ENCODE results near the gene UQCRHL.
"Not testable (repeated sequence)": the region's sequence is repeated elsewhere in the genome, so short reads cannot be mapped to it uniquely, and the experiment has no call there.

The UQCRHL gene

GRCh38 chr1:15807549-15807948, at the start of gene UQCRHL:
TSS of gene UQCRHL (minus strand) at chr1:15807649. CDS start at chr1:15807649, 0 bp downstream.
- DNase-seq (ENCODE audit: low spot score) = not testable (repeated sequence)

- DNase-seq (ENCODE audit: low spot score) = no peak
Observed at GRCh38 chr1:15856888-15857287, 49.4 kb upstream of the UQCRHL start.

GRCh38 chr1:15852828-15853302, 45.4 kb upstream of the UQCRHL start:
- no peak for DNase-seq (ENCODE audit: low spot score)

GRCh38 chr1:15852036-15852827, 44.8 kb upstream of the UQCRHL start:
- DNase-seq (ENCODE audit: low spot score) = no peak

- no peak for DNase-seq (ENCODE audit: low spot score)
Observed at GRCh38 chr1:15851210-15852035, 44.0 kb upstream of the UQCRHL start.

GRCh38 chr1:15850471-15851001, 43.1 kb upstream of the UQCRHL start:
- DNase-seq (ENCODE audit: low spot score) = no peak

GRCh38 chr1:15849775-15850324, 42.4 kb upstream of the UQCRHL start:
- no peak for DNase-seq (ENCODE audit: low spot score)

DNA sequence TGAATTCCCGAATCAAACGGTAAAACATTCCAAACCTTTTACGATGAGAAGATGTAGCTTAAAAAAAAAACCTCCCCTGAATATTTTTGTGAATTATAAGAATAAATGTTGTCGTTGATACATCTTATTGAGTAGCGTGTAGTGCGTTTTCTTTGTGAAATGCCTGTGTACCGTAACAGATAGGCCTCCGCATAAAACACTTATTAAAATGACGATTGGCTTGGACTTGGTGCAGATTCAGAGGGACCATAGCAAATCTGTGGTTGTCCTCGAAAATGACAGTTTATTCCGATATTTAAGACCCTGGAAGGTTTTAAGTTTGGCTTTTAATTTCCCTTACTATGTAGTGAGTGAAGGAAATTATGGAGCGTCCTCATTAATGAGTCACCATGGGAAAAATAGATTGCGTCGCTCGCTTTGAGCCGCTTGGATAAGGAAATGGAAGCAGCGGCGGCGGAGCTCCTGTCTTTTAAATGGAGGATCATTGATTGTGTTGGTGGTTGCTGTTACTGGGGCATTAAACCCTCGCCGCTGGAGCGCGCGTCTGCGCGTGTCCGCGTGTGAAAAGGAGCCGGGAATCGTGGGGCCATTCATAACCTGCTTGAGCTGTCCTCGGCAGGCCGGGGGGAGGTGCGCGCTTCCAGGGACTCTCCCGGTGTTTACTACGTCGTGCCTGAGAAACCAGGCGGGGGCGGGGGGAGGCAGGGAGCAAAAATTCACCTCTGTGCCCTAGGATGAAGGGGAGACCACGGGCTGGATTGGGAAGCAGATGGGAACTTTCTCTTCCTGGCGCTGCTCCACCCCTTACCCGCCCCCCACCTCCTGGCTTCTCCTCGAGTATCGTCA, 41.7 kb upstream of the UQCRHL start:
- DNase-seq (ENCODE audit: low spot score) = peak; percentile 65

GRCh38 chr1:15848143-15848928, 40.9 kb upstream of the UQCRHL start:
- DNase-seq (ENCODE audit: low spot score) = no peak

GRCh38 chr1:15847893-15848142, 40.4 kb upstream of the UQCRHL start:
- DNase-seq (ENCODE audit: low spot score) = no peak

DNA sequence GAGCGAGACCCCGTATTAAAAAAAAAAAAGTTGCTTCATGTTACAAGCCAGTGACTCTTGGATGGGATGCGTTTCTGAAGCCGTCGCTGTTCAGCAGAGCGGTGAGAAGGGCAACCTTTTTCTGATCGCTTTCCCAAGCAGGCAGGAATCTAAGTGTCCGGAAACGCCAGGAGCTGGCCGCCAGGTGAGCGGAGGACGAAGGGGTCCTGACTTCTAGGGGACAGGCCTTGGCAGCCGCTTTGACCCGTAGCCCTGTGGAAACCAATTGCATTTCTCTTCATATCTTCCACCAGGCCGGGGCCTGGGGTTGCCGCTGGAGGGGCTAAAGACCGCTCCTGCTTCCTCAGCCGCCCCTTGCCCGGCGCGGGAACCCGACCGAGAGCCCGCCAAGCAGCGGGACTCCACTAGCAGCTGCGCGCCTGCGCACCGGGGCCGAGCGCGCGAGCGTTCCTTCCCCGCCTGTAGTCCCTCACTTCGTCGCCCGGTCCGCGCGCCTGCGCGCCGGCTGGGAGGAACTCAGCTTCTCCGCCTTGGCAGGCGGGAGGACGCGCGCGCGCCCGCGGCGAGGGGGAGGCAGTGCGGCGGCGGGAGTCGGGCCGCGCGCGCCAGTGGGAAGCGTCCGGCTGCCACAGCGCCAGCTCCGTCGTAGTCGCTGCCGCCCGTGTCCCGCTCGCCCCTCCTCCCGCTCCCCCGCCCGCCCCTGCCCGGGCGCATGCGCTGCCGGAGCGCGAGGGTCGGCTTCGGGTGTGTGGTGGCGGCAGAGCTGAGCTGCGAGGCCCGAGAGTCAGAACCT, 39.8 kb upstream of the UQCRHL start, which contains the start of gene SPEN:
TSS of gene SPEN (plus strand) at position 608 of the 793 bp plus-strand sequence. CDS start 361 bp downstream, outside the sequence.
- DNase-seq (ENCODE audit: low spot score) = peak; percentile 87

DNA sequence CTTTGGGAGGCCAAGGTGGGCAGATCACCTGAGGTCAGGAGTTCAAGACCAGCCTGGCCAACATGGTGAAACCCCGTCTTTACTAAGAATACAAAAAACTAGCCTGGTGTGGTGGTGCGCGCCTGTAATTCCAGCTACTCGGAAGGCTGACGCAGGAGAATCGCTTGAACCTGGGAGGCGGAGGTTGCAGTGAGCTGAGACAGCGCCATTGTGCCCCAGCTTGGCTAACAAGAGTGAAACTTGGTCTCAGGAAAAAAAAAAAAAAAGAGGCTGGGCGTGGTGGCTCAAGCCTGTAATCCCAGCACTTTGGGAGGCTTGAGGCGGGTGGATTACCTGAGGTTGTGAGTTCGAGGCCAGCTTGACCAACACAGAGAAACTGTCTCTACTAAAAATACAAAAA, 38.6 kb upstream of the UQCRHL start:
- not testable (repeated sequence) for DNase-seq (ENCODE audit: low spot score)

DNA sequence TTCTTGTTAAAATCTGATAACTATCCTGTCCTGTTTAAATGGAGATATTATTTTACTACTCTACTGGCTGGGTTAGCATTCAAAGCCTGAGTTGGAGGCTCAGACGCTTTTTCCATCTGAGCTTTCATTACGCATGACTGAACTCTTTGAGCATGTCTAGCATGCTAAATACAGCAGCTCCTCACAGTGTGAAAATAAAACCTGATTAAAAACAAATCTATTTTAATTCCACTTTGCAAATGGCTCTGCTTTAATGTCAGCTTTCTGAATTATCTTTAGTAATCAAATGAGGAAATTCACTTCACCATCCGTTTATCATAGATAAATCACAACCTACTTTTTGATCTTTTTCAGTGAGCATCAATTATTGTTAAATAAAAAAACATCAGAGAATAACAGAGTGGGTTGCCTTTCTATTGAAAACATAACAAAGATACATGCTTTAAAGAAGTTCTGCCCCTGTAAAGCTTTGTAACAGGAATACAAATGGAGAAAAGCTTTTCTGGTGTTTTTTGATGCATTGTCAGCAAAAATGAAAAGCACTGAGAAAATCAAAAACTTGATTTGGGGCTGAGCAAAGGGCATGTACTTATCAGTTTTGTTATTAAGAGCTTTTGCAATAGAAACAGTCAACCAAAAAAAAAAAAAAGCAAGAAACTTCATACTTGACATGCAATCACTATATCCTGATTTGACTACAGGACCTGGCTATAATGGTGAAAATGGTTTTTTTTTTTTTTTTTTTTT, 36.5 kb upstream of the UQCRHL start:
- DNase-seq (ENCODE audit: low spot score) = no peak

GRCh38 chr1:15838721-15839120, 31.3 kb upstream of the UQCRHL start:
- no peak for DNase-seq (ENCODE audit: low spot score)

GRCh38 chr1:15837931-15838330, 30.5 kb upstream of the UQCRHL start:
- DNase-seq (ENCODE audit: low spot score) = no peak

DNA sequence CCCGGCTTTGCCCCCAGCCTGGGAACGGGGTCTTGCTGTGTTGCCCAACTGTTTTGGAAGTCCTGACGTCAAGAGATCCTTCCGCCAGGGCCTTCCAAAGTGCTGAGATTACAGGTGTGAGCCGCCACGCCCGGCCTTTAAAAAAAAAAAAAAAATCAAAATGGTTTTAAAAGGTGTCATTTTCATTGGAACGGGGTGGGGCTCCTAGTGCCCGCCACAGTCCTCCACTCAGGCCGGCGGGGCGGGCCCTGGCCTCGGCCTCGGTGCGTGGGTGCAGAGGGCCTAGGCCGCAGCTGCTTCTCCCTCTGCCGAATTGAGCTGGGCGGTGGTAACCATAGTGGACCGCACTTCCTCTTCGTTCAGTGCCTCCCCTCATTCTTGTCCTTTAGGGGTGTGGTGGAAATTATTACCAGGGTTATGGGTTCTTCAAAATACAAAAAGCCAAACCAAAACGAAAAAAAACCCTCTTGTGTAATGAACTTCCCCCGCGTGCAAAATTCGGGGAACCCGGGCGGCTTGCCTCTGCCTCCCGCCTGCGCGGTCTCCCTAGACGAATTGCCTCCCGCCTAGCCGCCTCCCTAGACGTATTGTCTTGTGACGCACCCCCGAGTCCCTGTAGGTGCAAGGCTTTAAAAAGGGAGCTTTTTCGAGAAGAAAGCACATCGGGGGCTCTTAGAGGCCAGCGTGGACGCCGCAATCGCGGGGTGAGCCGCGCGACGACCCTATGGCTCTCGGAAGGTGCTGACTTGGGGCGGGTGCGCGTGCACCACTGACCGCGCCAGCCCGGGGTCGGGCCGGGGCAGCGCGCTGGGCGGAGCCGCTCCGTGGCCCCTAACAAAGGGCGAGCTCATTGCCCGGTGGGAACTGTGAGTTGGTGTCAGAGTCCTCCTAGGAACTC, 29.6 kb upstream of the UQCRHL start:
- DNase-seq (ENCODE audit: low spot score) = peak; percentile 27

DNA sequence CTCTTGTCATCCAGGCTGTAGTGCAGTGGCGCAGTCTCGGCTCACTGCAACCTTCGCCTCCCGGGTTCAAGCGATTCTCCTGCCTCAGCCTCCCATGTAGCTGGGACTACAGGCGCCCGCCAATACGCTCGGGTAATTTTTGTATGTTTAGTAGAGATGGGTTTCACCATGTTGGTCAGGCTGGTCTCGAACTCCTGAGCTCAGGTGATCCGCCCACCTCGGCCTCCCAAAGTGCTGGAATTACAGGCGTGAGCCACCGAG, 29.0 kb upstream of the UQCRHL start:
- not testable (repeated sequence) for DNase-seq (ENCODE audit: low spot score)

DNA sequence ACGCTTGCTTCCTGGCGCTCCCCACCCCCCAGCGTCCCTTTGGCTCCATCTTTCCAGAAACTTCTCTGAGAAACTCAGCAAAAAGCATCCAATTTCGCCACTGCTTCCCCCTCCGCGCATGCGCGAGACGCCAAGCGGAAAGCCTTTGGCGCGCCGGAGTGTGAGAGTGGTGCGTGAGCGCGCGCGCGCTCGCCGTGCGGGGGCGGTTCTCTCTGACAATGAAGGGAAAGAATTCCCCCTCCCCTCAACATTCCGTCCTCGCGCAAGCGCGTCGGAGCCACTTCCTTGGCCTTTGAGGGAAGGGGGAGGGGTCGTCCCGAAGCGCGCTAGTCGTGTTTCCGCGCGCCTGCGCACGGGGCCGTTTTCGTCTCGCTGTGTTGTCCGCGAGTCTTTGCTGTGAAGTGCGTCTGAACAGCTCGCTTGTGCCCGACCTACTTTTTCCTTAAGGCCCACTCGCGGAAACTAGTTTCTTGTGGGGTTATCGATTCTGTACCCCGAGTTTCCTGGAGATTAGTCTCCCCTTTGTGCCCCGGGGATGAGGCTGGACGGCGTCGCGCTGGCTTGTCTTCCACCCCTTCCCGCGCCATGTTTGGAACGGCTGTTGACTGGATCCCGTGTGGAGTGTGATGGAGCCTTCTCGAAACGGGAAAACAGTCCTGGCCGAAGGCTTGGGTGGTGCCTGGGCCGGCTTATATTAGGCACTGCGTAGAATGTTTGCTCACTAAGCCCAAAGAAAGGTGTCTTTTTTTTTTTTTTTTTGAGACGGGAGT, 28.5 kb upstream of the UQCRHL start:
- peak; percentile 92 for DNase-seq (ENCODE audit: low spot score)

Measured in HuH-7 (cell line).